ENCODE results near the gene EXOG.

DNA sequence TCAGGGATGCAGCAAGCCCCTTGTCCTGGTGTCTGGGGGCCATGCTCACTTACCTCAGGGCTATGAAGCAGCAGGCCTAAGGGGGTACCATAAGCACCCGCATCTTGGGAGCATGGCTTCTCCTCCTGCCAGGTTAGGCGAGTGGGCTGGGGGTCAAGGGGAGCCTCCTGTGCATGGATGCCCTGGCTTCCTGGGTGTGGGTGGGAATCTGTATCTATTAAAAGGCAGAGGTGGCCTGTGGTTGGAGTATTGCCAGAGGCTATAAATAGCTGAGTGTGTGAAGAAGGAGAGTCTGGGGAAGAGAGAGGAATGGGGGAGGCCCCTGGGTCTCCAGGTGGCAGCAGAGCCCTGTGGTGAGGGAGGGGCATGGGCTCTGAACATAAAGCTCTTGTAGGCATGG lies 22.9 kb upstream of the EXOG start:
- TF ChIP-seq, protein P1, sequence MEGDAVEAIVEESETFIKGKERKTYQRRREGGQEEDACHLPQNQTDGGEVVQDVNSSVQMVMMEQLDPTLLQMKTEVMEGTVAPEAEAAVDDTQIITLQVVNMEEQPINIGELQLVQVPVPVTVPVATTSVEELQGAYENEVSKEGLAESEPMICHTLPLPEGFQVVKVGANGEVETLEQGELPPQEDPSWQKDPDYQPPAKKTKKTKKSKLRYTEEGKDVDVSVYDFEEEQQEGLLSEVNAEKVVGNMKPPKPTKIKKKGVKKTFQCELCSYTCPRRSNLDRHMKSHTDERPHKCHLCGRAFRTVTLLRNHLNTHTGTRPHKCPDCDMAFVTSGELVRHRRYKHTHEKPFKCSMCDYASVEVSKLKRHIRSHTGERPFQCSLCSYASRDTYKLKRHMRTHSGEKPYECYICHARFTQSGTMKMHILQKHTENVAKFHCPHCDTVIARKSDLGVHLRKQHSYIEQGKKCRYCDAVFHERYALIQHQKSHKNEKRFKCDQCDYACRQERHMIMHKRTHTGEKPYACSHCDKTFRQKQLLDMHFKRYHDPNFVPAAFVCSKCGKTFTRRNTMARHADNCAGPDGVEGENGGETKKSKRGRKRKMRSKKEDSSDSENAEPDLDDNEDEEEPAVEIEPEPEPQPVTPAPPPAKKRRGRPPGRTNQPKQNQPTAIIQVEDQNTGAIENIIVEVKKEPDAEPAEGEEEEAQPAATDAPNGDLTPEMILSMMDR (IDR thresholded peaks at IDR 0.05 in 2 of 3, conservative IDR thresholded peaks at IDR 0.05 in 1 of 3; ENCODE audit: borderline replicate concordance in 1 of 3, insufficient read depth in 1 of 3, low read depth in 2 of 3, low read length in 2 of 3): no peak
- TF ChIP-seq RAD21 (IDR thresholded peaks at IDR 0.05; ENCODE audit: low read depth) (no peak), SRF (IDR thresholded peaks at IDR 0.05; ENCODE audit: low read depth) (no peak), TCF7L2 (IDR thresholded peaks at IDR 0.05; ENCODE audit: borderline replicate concordance, extremely low read depth, insufficient read depth, insufficient read length) (no peak), CEBPB (IDR thresholded peaks at IDR 0.05; ENCODE audit: low read depth) (no peak), CBX3 (IDR thresholded peaks at IDR 0.05; ENCODE audit: low read depth) (no peak), POLR2A (IDR thresholded peaks at IDR 0.05; ENCODE audit: borderline replicate concordance, extremely low read depth, insufficient read depth, insufficient read length) (no peak), YY1 (IDR thresholded peaks at IDR 0.05; ENCODE audit: extremely low read depth, insufficient replicate concordance, low read depth, low read length) (no peak), POLR2AphosphoS5 (IDR thresholded peaks at IDR 0.05; ENCODE audit: low read depth, low read length) (no peak)
- TF ChIP-seq, protein P2, sequence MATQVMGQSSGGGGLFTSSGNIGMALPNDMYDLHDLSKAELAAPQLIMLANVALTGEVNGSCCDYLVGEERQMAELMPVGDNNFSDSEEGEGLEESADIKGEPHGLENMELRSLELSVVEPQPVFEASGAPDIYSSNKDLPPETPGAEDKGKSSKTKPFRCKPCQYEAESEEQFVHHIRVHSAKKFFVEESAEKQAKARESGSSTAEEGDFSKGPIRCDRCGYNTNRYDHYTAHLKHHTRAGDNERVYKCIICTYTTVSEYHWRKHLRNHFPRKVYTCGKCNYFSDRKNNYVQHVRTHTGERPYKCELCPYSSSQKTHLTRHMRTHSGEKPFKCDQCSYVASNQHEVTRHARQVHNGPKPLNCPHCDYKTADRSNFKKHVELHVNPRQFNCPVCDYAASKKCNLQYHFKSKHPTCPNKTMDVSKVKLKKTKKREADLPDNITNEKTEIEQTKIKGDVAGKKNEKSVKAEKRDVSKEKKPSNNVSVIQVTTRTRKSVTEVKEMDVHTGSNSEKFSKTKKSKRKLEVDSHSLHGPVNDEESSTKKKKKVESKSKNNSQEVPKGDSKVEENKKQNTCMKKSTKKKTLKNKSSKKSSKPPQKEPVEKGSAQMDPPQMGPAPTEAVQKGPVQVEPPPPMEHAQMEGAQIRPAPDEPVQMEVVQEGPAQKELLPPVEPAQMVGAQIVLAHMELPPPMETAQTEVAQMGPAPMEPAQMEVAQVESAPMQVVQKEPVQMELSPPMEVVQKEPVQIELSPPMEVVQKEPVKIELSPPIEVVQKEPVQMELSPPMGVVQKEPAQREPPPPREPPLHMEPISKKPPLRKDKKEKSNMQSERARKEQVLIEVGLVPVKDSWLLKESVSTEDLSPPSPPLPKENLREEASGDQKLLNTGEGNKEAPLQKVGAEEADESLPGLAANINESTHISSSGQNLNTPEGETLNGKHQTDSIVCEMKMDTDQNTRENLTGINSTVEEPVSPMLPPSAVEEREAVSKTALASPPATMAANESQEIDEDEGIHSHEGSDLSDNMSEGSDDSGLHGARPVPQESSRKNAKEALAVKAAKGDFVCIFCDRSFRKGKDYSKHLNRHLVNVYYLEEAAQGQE (IDR thresholded peaks at IDR 0.05; ENCODE audit: low read depth): no peak
- TF ChIP-seq, protein P3, sequence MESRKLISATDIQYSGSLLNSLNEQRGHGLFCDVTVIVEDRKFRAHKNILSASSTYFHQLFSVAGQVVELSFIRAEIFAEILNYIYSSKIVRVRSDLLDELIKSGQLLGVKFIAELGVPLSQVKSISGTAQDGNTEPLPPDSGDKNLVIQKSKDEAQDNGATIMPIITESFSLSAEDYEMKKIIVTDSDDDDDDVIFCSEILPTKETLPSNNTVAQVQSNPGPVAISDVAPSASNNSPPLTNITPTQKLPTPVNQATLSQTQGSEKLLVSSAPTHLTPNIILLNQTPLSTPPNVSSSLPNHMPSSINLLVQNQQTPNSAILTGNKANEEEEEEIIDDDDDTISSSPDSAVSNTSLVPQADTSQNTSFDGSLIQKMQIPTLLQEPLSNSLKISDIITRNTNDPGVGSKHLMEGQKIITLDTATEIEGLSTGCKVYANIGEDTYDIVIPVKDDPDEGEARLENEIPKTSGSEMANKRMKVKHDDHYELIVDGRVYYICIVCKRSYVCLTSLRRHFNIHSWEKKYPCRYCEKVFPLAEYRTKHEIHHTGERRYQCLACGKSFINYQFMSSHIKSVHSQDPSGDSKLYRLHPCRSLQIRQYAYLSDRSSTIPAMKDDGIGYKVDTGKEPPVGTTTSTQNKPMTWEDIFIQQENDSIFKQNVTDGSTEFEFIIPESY (IDR thresholded peaks at IDR 0.05; ENCODE audit: extremely low read depth, insufficient replicate concordance, low read length): no peak
